Skin epidermis (tissue), 12 donors: Measurements from ENCODE around the gene GINS3.
"Not testable (repeated sequence)": the region's sequence is repeated elsewhere in the genome, so short reads cannot be mapped to it uniquely, and the experiment has no call there.

Source experiments
- H3K27ac ChIP-seq, 21 experiments: fragments of 200-600 bp; sonication (generic) in 11 of 21; one replicate each; pipeline ENCODE4 v1.5.0; 2020; ENCODE audit warnings: mild to moderate bottlenecking in 3 of 21, inconsistent platforms in 2 of 21, moderate library complexity in 2 of 21
- H3K4me3 ChIP-seq, 7 experiments: fragments of 200-600 bp; sonication (generic) in 2 of 7; one replicate each; pipeline ENCODE4 v1.5.0; 2020; ENCODE audit warnings: inconsistent platforms in 2 of 7, mild to moderate bottlenecking in 2 of 7, moderate library complexity in 1 of 7

The GINS3 gene

GRCh38 chr16:58385218-58385773 lies 7.0 kb upstream of the GINS3 start:
- Histone ChIP-seq H3K4me3 (no peak overlapping the region), H3K27ac (peak overlapping the region in 4 of 21 experiments; percentile 11 to 72 (median 46))

GRCh38 chr16:58389724-58390123 lies 2.5 kb upstream of the GINS3 start:
- Histone ChIP-seq H3K27ac (no peak overlapping the region), H3K4me3 (no peak overlapping the region)

GRCh38 chr16:58393138-58393504 lies 850 bp downstream of the GINS3 start:
- Histone ChIP-seq H3K4me3 (peak overlapping the region; percentile 63 to 99 (median 84)), H3K27ac (peak overlapping the region in 19 of 21 experiments; percentile 60 to 94 (median 83))

GRCh38 chr16:58396897-58397296 lies 4.6 kb downstream of the GINS3 start:
- H3K4me3 ChIP-seq, H3K27ac ChIP-seq: not testable (repeated sequence)

GRCh38 chr16:58399718-58400633 lies 7.7 kb downstream of the GINS3 start:
- Histone ChIP-seq H3K4me3 (no peak overlapping the region), H3K27ac (no peak overlapping the region)

GRCh38 chr16:58401305-58401704 lies 9.0 kb downstream of the GINS3 start:
- not testable (repeated sequence) for H3K27ac ChIP-seq, H3K4me3 ChIP-seq

- Histone ChIP-seq H3K27ac (no peak overlapping the region), H3K4me3 (no peak overlapping the region)
Measured at GRCh38 chr16:58402796-58403195, 10.5 kb downstream of the GINS3 start.

- H3K4me3 ChIP-seq = no peak overlapping the region
- H3K27ac ChIP-seq = peak overlapping the region in 14 of 21 experiments; percentile 24 to 84 (median 70)
Measured at GRCh38 chr16:58409316-58409973, 17.2 kb downstream of the GINS3 start.

GRCh38 chr16:58411336-58411735 lies 19.1 kb downstream of the GINS3 start:
- Histone ChIP-seq H3K4me3 (no peak overlapping the region), H3K27ac (no peak overlapping the region)

- no peak overlapping the region for H3K4me3 ChIP-seq
- H3K27ac ChIP-seq = no peak overlapping the region
Measured at GRCh38 chr16:58411736-58412614, 19.7 kb downstream of the GINS3 start.

- not testable (repeated sequence) for H3K4me3 ChIP-seq
Measured at GRCh38 chr16:58412615-58412970, 20.3 kb downstream of the GINS3 start.

GRCh38 chr16:58413359-58413758 lies 21.1 kb downstream of the GINS3 start:
- H3K4me3 ChIP-seq = no peak overlapping the region
- H3K27ac ChIP-seq = no peak overlapping the region

More at GRCh38 chr16:58412615-58412970, 20.3 kb downstream of the GINS3 start:
- H3K27ac ChIP-seq = not testable (repeated sequence)

- Histone ChIP-seq H3K4me3 (no peak overlapping the region), H3K27ac (no peak overlapping the region)
Measured at GRCh38 chr16:58415003-58415402, 22.7 kb downstream of the GINS3 start.

GRCh38 chr16:58415961-58416360 lies 23.7 kb downstream of the GINS3 start:
- not testable (repeated sequence) for H3K27ac ChIP-seq

GRCh38 chr16:58417035-58417434 lies 24.8 kb downstream of the GINS3 start:
- Histone ChIP-seq H3K4me3 (no peak overlapping the region), H3K27ac (no peak overlapping the region)

More at GRCh38 chr16:58415961-58416360, 23.7 kb downstream of the GINS3 start:
- not testable (repeated sequence) for H3K4me3 ChIP-seq

- Histone ChIP-seq H3K4me3 (no peak overlapping the region), H3K27ac (no peak overlapping the region)
Measured at GRCh38 chr16:58417600-58417999, 25.3 kb downstream of the GINS3 start.

GRCh38 chr16:58418026-58418425 lies 25.8 kb downstream of the GINS3 start:
- Histone ChIP-seq H3K4me3 (no peak overlapping the region), H3K27ac (no peak overlapping the region)

GRCh38 chr16:58418601-58419000 lies 26.3 kb downstream of the GINS3 start:
- Histone ChIP-seq H3K4me3 (no peak overlapping the region), H3K27ac (peak overlapping the region in 1 of 21 experiments; percentile 42)

GRCh38 chr16:58419241-58419990 lies 27.1 kb downstream of the GINS3 start:
- no peak overlapping the region for H3K4me3 ChIP-seq
- H3K27ac ChIP-seq = peak overlapping the region in 1 of 21 experiments; percentile 42
